H1 (cell line): ENCODE results near the gene PLXNA3. TPM values are rescaled to one million over a fixed set of nuclear protein-coding genes. Genes with fewer than 3 reads are reported as not detected.

ENCODE experiments used
- SAP30 ChIP-seq: fragments of 300-600 bp; sonication (generic); IDR thresholded peaks from 2 replicates; pipeline ENCODE4 v1.7.1; 2012; ENCODE audit warnings: low read length, moderate library complexity, mild to moderate bottlenecking, inconsistent platforms; ENCODE audit not compliant: insufficient read depth, insufficient replicate concordance
- polyA plus RNA-seq, 7 experiments: library from polyadenylated mRNA; depleted of rRNA in 3 of 7; stranded (reverse) in 5 of 7; unstranded in 2 of 7; fragments of >200 nt in 5 of 7; fragments of 200-250 nt in 2 of 7; gene quantifications; 1 replicate in 5 of 7; 2 replicates in 1 of 7; 4 replicates in 1 of 7; pipeline versions ENCODE4 v1.2.1 to v1.2.3, GENCODE V29; 2011 to 2013; ENCODE audit warnings: missing spikeins in 2 of 7, mixed read lengths in 2 of 7
- total RNA-seq: library from RNA; stranded (reverse); fragmentation: NEBNext Ultra II Directional; extraction: Animal tissue kit (Norgen Biotek cat#: 25700); gene quantifications from 2 replicates; pipeline ENCODE4 v1.2.1, GENCODE V29; 2021

Gene PLXNA3
- total and polyA plus RNA-seq, 2 of the 8 experiments (the other 6 are each of a cell fraction or from before 2014, with no cell fraction given): 10.7 to 18.2 TPM

DNA sequence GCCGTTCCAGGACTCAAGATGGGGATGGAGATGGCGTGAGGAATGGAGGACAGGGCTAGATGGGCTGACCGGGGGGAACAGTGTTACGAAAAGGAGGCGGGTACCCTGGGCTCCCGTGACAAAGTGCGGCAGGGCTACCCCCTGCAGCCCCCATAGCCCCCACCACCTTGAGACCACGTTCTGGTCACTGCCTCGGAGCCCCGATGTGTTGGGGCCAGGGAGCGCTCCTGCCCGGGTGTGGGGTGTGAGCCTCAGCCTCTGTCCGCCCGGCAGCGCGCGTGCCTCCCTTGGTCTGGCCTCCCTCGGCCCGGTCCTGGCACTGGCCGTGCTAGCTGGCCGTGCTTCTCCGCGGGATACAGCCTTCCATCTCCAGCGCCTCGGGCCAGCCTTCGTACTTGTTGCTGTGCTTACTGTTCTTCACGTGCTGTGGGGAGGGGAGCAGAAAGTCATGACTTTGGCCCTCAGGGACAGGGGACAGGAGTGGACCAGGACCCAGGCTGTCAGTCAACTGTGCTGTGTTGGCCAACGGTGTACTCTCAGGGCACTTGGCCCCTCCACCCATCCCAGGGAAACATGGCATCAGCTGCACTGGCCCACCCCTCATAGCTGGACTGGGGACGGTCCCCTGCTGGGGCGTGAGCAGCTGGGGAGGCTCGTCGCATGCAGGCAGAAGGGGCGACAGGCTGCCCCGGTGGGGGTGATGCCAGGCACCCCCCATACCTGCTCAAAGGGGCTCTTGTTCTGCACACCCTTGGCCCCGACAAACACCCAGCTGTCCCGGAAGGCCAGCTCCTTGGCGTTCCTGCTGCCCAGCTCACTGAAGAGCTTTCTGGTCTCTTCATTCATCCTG lies 48.6 kb downstream of the PLXNA3 start (continued):
- TF ChIP-seq SAP30: no peak
- TF ChIP-seq, all 59 proteins: peak for 0
